Lower leg skin (tissue), 4 donors: ENCODE measurements around the gene ABAT. TPM values are rescaled to one million over a fixed set of nuclear protein-coding genes. Genes with fewer than 3 reads are reported as not detected.

Source experiments
- DNase-seq, 2 donors: peaks; one replicate each; pipeline ENCODE4 v3.0.0-alpha.2; 2019; ENCODE audit warnings: low spot score in 2 of 2
- H3K4me3 ChIP-seq: fragments of 200-600 bp; sonication (generic); 2 replicates; pipeline ENCODE4 v1.5.1; 2017; ENCODE audit warnings: mild to moderate bottlenecking, low read depth; ENCODE audit not compliant: poor library complexity, severe bottlenecking
- POLR2A ChIP-seq, 2 donors: fragments of 450-650 bp; IDR thresholded peaks; one replicate each; pipeline ENCODE4 v1.6.1; 2016 to 2017; ENCODE audit warnings: antibody characterized with exemption in 2 of 2, mild to moderate bottlenecking in 1 of 2, moderate library complexity in 1 of 2
- WGBS, 2 donors: methylation state at CpG; one replicate each; pipeline ENCODE4 v1.1.5; 2018; 5-methylcytosine and 5-hydroxymethylcytosine counted together
- intact Hi-C: fragments of 100-400 bp; cut with DNase I; formaldehyde crosslinking; loops from one replicate; pipeline ENCODE4 v1.15.0; 2023; ENCODE audit warnings: low total_unique reads
- total RNA-seq, 4 donors: library from RNA; depleted of rRNA; stranded (reverse); fragments of >200 nt; gene quantifications; one replicate each; pipeline ENCODE4 v1.1.0, GENCODE V29; 2016
- TF ChIP-seq, protein P1 (sequence below), 3 donors: fragments of 450-650 bp; IDR thresholded peaks; one replicate each; pipeline ENCODE4 v1.5.1; 2016; ENCODE audit warnings: antibody characterized with exemption in 3 of 3, mild to moderate bottlenecking in 3 of 3, moderate library complexity in 2 of 3

ABAT gene
- total RNA-seq, 4 donors from 2014 or later = 1.5 to 5.1 (median 2.6) TPM

- DNase-seq = no peak
- 72 to 81% methylated on average over 9 of the region's 9 CpGs for WGBS, 2 donors
- intact Hi-C loops = no loop called here
- H3K4me3 ChIP-seq = no peak overlapping the region
- TF ChIP-seq, protein P1, sequence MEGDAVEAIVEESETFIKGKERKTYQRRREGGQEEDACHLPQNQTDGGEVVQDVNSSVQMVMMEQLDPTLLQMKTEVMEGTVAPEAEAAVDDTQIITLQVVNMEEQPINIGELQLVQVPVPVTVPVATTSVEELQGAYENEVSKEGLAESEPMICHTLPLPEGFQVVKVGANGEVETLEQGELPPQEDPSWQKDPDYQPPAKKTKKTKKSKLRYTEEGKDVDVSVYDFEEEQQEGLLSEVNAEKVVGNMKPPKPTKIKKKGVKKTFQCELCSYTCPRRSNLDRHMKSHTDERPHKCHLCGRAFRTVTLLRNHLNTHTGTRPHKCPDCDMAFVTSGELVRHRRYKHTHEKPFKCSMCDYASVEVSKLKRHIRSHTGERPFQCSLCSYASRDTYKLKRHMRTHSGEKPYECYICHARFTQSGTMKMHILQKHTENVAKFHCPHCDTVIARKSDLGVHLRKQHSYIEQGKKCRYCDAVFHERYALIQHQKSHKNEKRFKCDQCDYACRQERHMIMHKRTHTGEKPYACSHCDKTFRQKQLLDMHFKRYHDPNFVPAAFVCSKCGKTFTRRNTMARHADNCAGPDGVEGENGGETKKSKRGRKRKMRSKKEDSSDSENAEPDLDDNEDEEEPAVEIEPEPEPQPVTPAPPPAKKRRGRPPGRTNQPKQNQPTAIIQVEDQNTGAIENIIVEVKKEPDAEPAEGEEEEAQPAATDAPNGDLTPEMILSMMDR (IDR thresholded peaks at IDR 0.05) = no peak
- no peak for TF ChIP-seq POLR2A (IDR thresholded peaks at IDR 0.05)
Observed at GRCh38 chr16:8686879-8687278, 12.5 kb downstream of the ABAT start.

DNA sequence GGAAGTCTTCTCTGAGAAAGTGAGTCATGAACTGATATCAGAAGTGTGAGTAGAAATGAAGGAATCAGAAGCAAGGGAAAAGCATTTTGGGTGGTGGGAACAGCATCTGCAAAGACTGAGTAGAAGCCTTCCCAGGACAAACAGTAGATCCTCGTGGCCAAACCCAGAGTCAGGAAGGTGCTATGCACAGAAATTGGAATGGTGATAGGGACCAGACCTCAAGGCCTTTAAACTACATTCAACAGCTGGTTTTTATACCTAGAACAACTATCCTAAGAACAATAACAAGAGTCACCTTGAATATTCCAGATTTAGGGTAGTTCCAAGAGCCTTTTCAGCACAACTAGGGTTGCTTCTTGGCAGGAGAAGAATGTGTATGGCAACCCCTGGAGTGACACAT, 15.3 kb downstream of the ABAT start:
- no peak overlapping the region for H3K4me3 ChIP-seq
- TF ChIP-seq POLR2A (IDR thresholded peaks at IDR 0.05) = no peak
- TF ChIP-seq, protein P1 (IDR thresholded peaks at IDR 0.05) = no peak
- intact Hi-C loops = no loop called here
- no peak for DNase-seq
- WGBS, 2 donors = 58 to 79% methylated on average over 1 of the region's 1 CpG

DNA sequence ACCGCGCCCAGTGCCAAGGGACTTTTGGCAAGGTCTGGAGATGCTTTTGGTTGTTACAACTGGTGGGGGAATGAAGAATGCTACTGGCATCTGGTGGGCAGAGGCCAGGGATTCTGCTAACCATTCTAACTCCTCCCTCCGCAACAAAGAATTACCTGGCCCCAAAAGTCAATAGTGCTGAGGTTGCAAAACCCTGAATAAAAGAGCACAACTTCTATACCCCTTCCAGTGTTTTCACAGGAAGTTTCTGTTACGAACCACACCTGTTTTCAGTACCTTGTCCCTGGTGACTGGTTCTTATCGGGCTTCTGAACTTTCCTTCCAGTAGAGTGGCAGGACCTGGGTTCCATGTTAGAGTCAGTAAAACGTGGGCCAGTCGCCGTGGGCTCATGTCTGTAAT, 17.3 kb downstream of the ABAT start:
- intact Hi-C loops = no loop called here
- TF ChIP-seq, protein P1 (IDR thresholded peaks at IDR 0.05) = no peak
- no peak overlapping the region for H3K4me3 ChIP-seq
- 79 to 84% methylated on average over 8 of the region's 8 CpGs for WGBS, 2 donors
- no peak for DNase-seq

- TF ChIP-seq, protein P1 (IDR thresholded peaks at IDR 0.05) = no peak
- no peak for TF ChIP-seq POLR2A (IDR thresholded peaks at IDR 0.05)
- no peak for DNase-seq
- intact Hi-C loops = no loop called here
- H3K4me3 ChIP-seq = no peak overlapping the region
- 65 to 70% methylated on average over 18 of the region's 18 CpGs for WGBS, 2 donors
Observed at GRCh38 chr16:8694795-8695728, 20.6 kb downstream of the ABAT start.

- no peak overlapping the region for H3K4me3 ChIP-seq
- no peak for TF ChIP-seq POLR2A (IDR thresholded peaks at IDR 0.05)
- TF ChIP-seq, protein P1 (IDR thresholded peaks at IDR 0.05) = no peak
- 80 to 90% methylated on average over 12 of the region's 12 CpGs for WGBS, 2 donors
- DNase-seq = no peak
- intact Hi-C loops = no loop called here
Observed at GRCh38 chr16:8696880-8697279, 22.5 kb downstream of the ABAT start.
